KMS-11 (cell line): Measurements from ENCODE around the gene SOX8.

ENCODE experiments used
- H2AFZ ChIP-seq: fragments of 200-600 bp; sonication (generic); 2 replicates; pipeline ENCODE4 v1.6.1; 2016; ENCODE audit warnings: antibody characterized with exemption, mixed run types, low read depth
- H3K27ac ChIP-seq: fragments of 200-600 bp; sonication (generic); 2 replicates; pipeline ENCODE4 v1.6.1; 2016; ENCODE audit warnings: mild to moderate bottlenecking, mixed run types
- H3K27me3 ChIP-seq: fragments of 200-600 bp; sonication (generic); 2 replicates; pipeline ENCODE4 v1.6.1; 2017; ENCODE audit warnings: mild to moderate bottlenecking, low read depth, mixed run types, moderate library complexity; ENCODE audit not compliant: insufficient read depth
- H3K36me3 ChIP-seq: fragments of 200-600 bp; sonication (generic); 2 replicates; pipeline ENCODE4 v1.6.1; 2017; ENCODE audit warnings: mild to moderate bottlenecking, mixed run types; ENCODE audit not compliant: insufficient read depth
- H3K4me1 ChIP-seq: fragments of 200-600 bp; sonication (generic); 2 replicates; pipeline ENCODE4 v1.6.1; 2016; ENCODE audit warnings: mild to moderate bottlenecking, low read depth, mixed run types; ENCODE audit not compliant: poor library complexity, severe bottlenecking
- H3K4me2 ChIP-seq: fragments of 200-600 bp; sonication (generic); 2 replicates; pipeline ENCODE4 v1.7.0; 2016; ENCODE audit warnings: mild to moderate bottlenecking, mixed run types
- H3K4me3 ChIP-seq: fragments of 200-600 bp; sonication (generic); IDR thresholded peaks from 2 replicates; pipeline ENCODE4 v1.6.1; 2017; ENCODE audit warnings: low read depth, low read length, mixed read lengths; ENCODE audit not compliant: insufficient read depth
- H3K79me2 ChIP-seq: fragments of 200-600 bp; sonication (generic); 2 replicates; pipeline ENCODE4 v1.6.1; 2016; ENCODE audit warnings: low read depth, mixed run types; ENCODE audit not compliant: insufficient read depth
- H3K9ac ChIP-seq: fragments of 200-600 bp; sonication (generic); 2 replicates; pipeline ENCODE4 v1.6.1; 2016; ENCODE audit warnings: mild to moderate bottlenecking, mixed run types
- H4K20me1 ChIP-seq: fragments of 200-600 bp; sonication (generic); 2 replicates; pipeline ENCODE4 v1.6.1; 2016; ENCODE audit warnings: mild to moderate bottlenecking, mixed run types; ENCODE audit not compliant: insufficient read depth
- CTCF ChIP-seq: fragments of 200-600 bp; sonication (generic); conservative IDR thresholded peaks from 2 replicates; pipeline ENCODE4 v1.6.1; 2017; ENCODE audit warnings: low read depth, mild to moderate bottlenecking, antibody characterized with exemption, low read length, moderate library complexity, mixed read lengths

The SOX8 gene

GRCh38 chr16:979147-979546 is 2.4 kb upstream of the SOX8 start:
- Histone ChIP-seq H3K4me1 (no peaks in the 10 kb centered on the region), H3K27me3 (peaks cover 67% of the 10 kb centered on the region), H3K4me2 (no peak overlapping the region), H3K27ac (no peak overlapping the region), H3K79me2 (no peaks in the 10 kb centered on the region), H3K36me3 (no peaks in the 10 kb centered on the region), H2AFZ (no peak overlapping the region), H3K4me3 (no peak overlapping the region), H4K20me1 (no peaks in the 10 kb centered on the region), H3K9ac (no peak overlapping the region)
- TF ChIP-seq CTCF: no peak

GRCh38 chr16:979859-980594 is 1.5 kb upstream of the SOX8 start:
- no peak overlapping the region for H3K4me2 ChIP-seq
- no peaks in the 10 kb centered on the region for H3K36me3 ChIP-seq
- H4K20me1 ChIP-seq: no peaks in the 10 kb centered on the region
- no peak overlapping the region for H2AFZ ChIP-seq
- H3K4me3 ChIP-seq: no peak overlapping the region
- H3K9ac ChIP-seq: no peak overlapping the region
- TF ChIP-seq CTCF: no peak
- H3K4me1 ChIP-seq: no peaks in the 10 kb centered on the region
- no peak overlapping the region for H3K27ac ChIP-seq
- peaks cover 64% of the 10 kb centered on the region for H3K27me3 ChIP-seq
- no peaks in the 10 kb centered on the region for H3K79me2 ChIP-seq

DNA sequence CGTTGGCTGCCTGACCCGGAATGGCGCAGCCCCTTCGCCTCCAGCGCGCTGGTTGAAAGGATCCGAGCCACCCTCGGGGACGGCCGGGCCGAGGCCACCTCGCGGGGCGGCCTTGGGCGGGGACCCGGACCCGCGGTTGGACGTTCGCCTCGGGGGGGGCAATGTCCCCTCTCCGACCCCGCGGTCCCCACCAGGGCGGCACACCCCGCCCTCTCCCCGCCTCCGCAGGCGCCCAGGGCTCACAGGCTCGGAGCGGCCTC is 1.0 kb upstream of the SOX8 start:
- no peak overlapping the region for H3K4me2 ChIP-seq

DNA sequence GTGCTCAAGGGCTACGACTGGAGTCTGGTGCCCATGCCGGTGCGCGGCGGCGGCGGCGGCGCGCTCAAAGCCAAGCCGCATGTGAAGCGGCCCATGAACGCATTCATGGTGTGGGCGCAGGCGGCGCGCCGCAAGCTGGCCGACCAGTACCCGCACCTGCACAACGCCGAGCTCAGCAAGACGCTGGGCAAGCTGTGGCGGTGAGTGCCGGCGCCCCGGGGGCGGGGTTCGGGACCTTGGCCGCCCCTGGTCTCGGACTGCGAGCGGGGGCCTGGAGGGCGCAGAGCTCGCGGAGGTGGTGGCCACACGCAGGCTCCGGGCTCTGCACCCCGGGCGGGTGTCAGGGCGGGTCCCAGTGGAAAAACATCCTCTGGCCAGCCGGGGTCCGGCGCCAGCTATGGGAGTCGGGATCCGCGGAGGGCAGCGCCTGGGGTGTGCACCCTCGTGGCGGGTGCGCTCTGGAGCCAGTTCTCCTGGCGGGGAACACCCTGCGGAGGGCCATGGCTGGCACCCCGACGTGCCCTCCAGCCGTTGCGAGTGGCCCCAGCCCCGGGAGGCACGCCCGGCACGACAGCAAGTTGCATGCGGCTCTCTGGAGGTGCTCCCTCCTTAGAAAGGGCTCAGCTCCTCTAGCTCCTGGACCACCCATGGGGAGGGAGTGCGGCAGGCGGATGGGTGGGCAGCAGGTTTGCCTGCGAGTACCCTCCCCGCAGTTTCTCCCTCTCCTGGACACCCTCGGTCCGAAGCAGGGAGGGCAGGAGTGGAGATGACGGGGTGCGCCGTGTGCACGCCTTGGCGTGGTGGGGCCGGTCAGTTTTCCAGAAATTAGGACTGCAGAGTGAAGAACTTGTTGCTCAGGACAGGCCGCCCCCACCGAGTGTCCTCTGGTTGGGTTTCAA is 824 bp downstream of the SOX8 start:
- Histone ChIP-seq H3K4me3 (no peak overlapping the region), H3K27me3 (peaks cover 64% of the 10 kb centered on the region), H3K27ac (no peak overlapping the region), H2AFZ (no peak overlapping the region), H4K20me1 (no peaks in the 10 kb centered on the region), H3K9ac (no peak overlapping the region), H3K36me3 (no peaks in the 10 kb centered on the region), H3K4me2 (no peak overlapping the region), H3K4me1 (no peaks in the 10 kb centered on the region), H3K79me2 (no peaks in the 10 kb centered on the region)
- TF ChIP-seq CTCF: no peak

More for the DNA sequence above, 1.0 kb upstream of the SOX8 start:
- Histone ChIP-seq H3K4me1 (no peaks in the 10 kb centered on the region), H4K20me1 (no peaks in the 10 kb centered on the region), H3K79me2 (no peaks in the 10 kb centered on the region), H3K9ac (no peak overlapping the region), H3K36me3 (no peaks in the 10 kb centered on the region), H3K4me3 (no peak overlapping the region), H2AFZ (no peak overlapping the region), H3K27ac (no peak overlapping the region), H3K27me3 (peaks cover 64% of the 10 kb centered on the region)
- TF ChIP-seq CTCF: no peak
